B cell (primary cell): ENCODE results near the gene PRKN. TPM values are rescaled to one million over a fixed set of nuclear protein-coding genes. Genes with fewer than 3 reads are reported as not detected.

Source experiments
- ATAC-seq: fragments of 200-7000 bp; cut with Tn5 transposase; one replicate; pipeline ENCODE4 v1.10.0; 2021; ENCODE audit warnings: low read depth, mild to moderate bottlenecking, moderate number of reproducible peaks, moderate library complexity
- CTCF ChIA-PET: fragments of 350-600 bp; sonication (Branson Sonifier 250); formaldehyde crosslinking; loops from one replicate; lab custom pipeline; 2021; ENCODE audit warnings: antibody characterized with exemption, inconsistent platforms; lab: Charles Lee
- POLR2A ChIA-PET: fragments of 350-600 bp; sonication (Branson Sonifier 250); formaldehyde crosslinking; loops from one replicate; lab custom pipeline; 2021; ENCODE audit warnings: antibody characterized with exemption; lab: Charles Lee
- DNase-seq: peaks from one replicate; pipeline ENCODE4 v3.0.0; 2013
- H2AFZ ChIP-seq: 2 replicates; pipeline ENCODE4 v1.6.1; 2012; ENCODE audit warnings: mild to moderate bottlenecking, low read depth, low read length; ENCODE audit not compliant: insufficient read depth, poor library complexity, severe bottlenecking
- H3K27ac ChIP-seq, 2 donors: 1 replicate in 1 of 2; 2 replicates in 1 of 2; pipeline ENCODE4 v1.5.1; 2012 to 2013; ENCODE audit warnings: low read length in 2 of 2, mild to moderate bottlenecking in 2 of 2, moderate library complexity in 1 of 2
- H3K27me3 ChIP-seq, 4 experiments: fragments of 200-600 bp in 1 of 4; sonication (generic) in 1 of 4; replicated peaks in 1 of 4; 1 replicate in 2 of 4; 2 replicates in 2 of 4; pipeline versions ENCODE4 v1.6.1 to v1.7.0; 2013 to 2016; ENCODE audit warnings: low read length in 3 of 4, mild to moderate bottlenecking in 2 of 4, mixed read lengths in 1 of 4, moderate library complexity in 1 of 4; ENCODE audit not compliant: insufficient read depth in 4 of 4, control insufficient read depth in 3 of 4; ENCODE audit errors: control extremely low read depth in 1 of 4
- H3K36me3 ChIP-seq, 2 experiments: replicated peaks in 1 of 2; 1 replicate in 1 of 2; 2 replicates in 1 of 2; pipeline versions ENCODE4 v1.6.1 to v1.7.1; 2013; ENCODE audit warnings: low read length in 1 of 2; ENCODE audit not compliant: insufficient read depth in 2 of 2, control insufficient read depth in 1 of 2; ENCODE audit errors: control extremely low read depth in 1 of 2, extremely low read depth in 1 of 2
- H3K4me1 ChIP-seq, 2 donors: fragments of 200-600 bp in 1 of 2; sonication (generic) in 1 of 2; 1 replicate in 1 of 2; 2 replicates in 1 of 2; pipeline versions ENCODE4 v1.5.1 to v1.6.1; 2013 to 2017; ENCODE audit warnings: low read length in 2 of 2; ENCODE audit not compliant: control insufficient read depth in 2 of 2, insufficient read depth in 2 of 2
- H3K4me2 ChIP-seq: replicated peaks from 2 replicates; pipeline ENCODE3; 2012; ENCODE audit warnings: mild to moderate bottlenecking, low read depth, low read length; ENCODE audit not compliant: poor library complexity, severe bottlenecking
- H3K4me3 ChIP-seq, 5 experiments: fragments of 200-600 bp in 1 of 5; sonication (generic) in 1 of 5; 1 replicate in 3 of 5; 2 replicates in 2 of 5; pipeline versions ENCODE4 v1.5.1 to v1.7.0; 2011 to 2016; ENCODE audit warnings: low read length in 4 of 5, mild to moderate bottlenecking in 4 of 5, low read depth in 2 of 5, control low read depth in 1 of 5, moderate library complexity in 1 of 5; ENCODE audit not compliant: insufficient read depth in 1 of 5; ENCODE audit errors: control extremely low read depth in 1 of 5, extremely low read depth in 1 of 5
- H3K79me2 ChIP-seq: fragments of 200-600 bp; sonication (generic); one replicate; pipeline ENCODE4 v1.6.0; 2016; ENCODE audit warnings: low read length; ENCODE audit not compliant: control insufficient read depth, insufficient read depth
- H3K9ac ChIP-seq: fragments of 200-600 bp; sonication (generic); 2 replicates; pipeline ENCODE4 v1.6.1; 2017; ENCODE audit warnings: mild to moderate bottlenecking, low read length, moderate library complexity
- H3K9me3 ChIP-seq, 3 donors: one replicate each; pipeline versions ENCODE4 v1.6.1 to v1.7.1; 2013; ENCODE audit warnings: low read length in 2 of 3; ENCODE audit not compliant: control insufficient read depth in 2 of 3, insufficient read depth in 1 of 3; ENCODE audit errors: control extremely low read depth in 1 of 3
- H4K20me1 ChIP-seq: 2 replicates; pipeline ENCODE4 v1.6.0; 2012; ENCODE audit warnings: mild to moderate bottlenecking, low read length; ENCODE audit not compliant: insufficient read depth, control insufficient read depth, poor library complexity, severe bottlenecking
- H3K27ac Mint-ChIP-seq: one replicate; pipeline ENCODE4 v1.8.0; 2021; ENCODE audit warnings: mixed read lengths
- H3K27me3 Mint-ChIP-seq: one replicate; pipeline ENCODE4 v1.8.0; 2021; ENCODE audit warnings: mixed read lengths
- H3K4me1 Mint-ChIP-seq: one replicate; pipeline ENCODE4 v1.8.0; 2021; ENCODE audit warnings: mixed read lengths
- H3K4me3 Mint-ChIP-seq: one replicate; pipeline ENCODE4 v1.8.0; 2021; ENCODE audit warnings: mixed read lengths
- H3K9me3 Mint-ChIP-seq: one replicate; pipeline ENCODE4 v1.8.0; 2022; ENCODE audit warnings: mixed read lengths; ENCODE audit not compliant: insufficient read depth
- CTCF ChIP-seq: fragments of 200-600 bp; IDR thresholded peaks from one replicate; pipeline ENCODE4 v1.8.0; 2022; ENCODE audit warnings: antibody characterized with exemption, mild to moderate bottlenecking
- EZH2 ChIP-seq: IDR thresholded peaks from 2 replicates; pipeline ENCODE4 v1.6.1; 2012; ENCODE audit warnings: borderline replicate concordance, low read depth, mild to moderate bottlenecking, moderate library complexity, low read length; ENCODE audit not compliant: insufficient read depth, poor library complexity, severe bottlenecking
- WGBS: methylation state at CpG from one replicate; pipeline ENCODE4 v1.1.5; 2013; ENCODE audit warnings: missing lambda C conversion rate; ENCODE audit not compliant: insufficient coverage; 5-methylcytosine and 5-hydroxymethylcytosine counted together
- intact Hi-C: fragments of 100-400 bp; cut with micrococcal nuclease; formaldehyde crosslinking; loops from one replicate; pipeline ENCODE4 v1.10.0; 2022
- polyA plus RNA-seq: library from polyadenylated mRNA; depleted of rRNA; stranded (reverse); fragments of >200 nt; gene quantifications from 2 replicates; pipeline ENCODE4 v1.2.3, GENCODE V29; 2012
- total RNA-seq, 2 donors: library from RNA; stranded (reverse); fragments of 120-200 nt in 1 of 2; gene quantifications; 1 replicate in 1 of 2; 2 replicates in 1 of 2; pipeline versions ENCODE4 v1.2.3 to v1.2.4, GENCODE V29; 2013 to 2022

The PRKN gene
- total and polyA plus RNA-seq, 2 donors (not counting 1 experiment from before 2014, with no cell fraction given): 1.6 to 6.2 TPM

- Histone ChIP-seq H3K79me2 (no peaks in the 10 kb centered on the region), H3K4me1 (no peaks in the 10 kb centered on the region), H3K4me3 (no peak overlapping the region), H2AFZ (no peak overlapping the region), H3K9me3 (peaks cover 0 to 7% (median 0%) of the 10 kb centered on the region in 3 donors), H3K27ac (no peak overlapping the region), H4K20me1 (no peaks in the 10 kb centered on the region), H3K4me2 (no peak overlapping the region), H3K9ac (no peak overlapping the region), H3K27me3 (no peaks in the 10 kb centered on the region), H3K36me3 (no peaks in the 10 kb centered on the region)
- H3K4me1 Mint-ChIP-seq: no peaks in the 10 kb centered on the region
- ChIA-PET CTCF (no interaction called here), POLR2A (no interaction called here)
- DNase-seq (no peak), ATAC-seq (no peak)
- TF ChIP-seq CTCF (no peak), EZH2 (no peak)
- H3K9me3 Mint-ChIP-seq: peaks cover 3% of the 10 kb centered on the region
- intact Hi-C loops: no loop called here
- H3K27me3 Mint-ChIP-seq: no peaks in the 10 kb centered on the region
- no peak overlapping the region for H3K4me3 Mint-ChIP-seq
- no peak overlapping the region for H3K27ac Mint-ChIP-seq
- WGBS: 67% methylated on average over 1 of the region's 4 CpGs
Observed at GRCh38 chr6:161498881-161499280, 1228.7 kb downstream of the PRKN start.

- Histone ChIP-seq H3K4me2 (no peak overlapping the region), H3K36me3 (no peaks in the 10 kb centered on the region), H2AFZ (no peak overlapping the region), H3K4me1 (no peaks in the 10 kb centered on the region), H3K27ac (no peak overlapping the region), H4K20me1 (no peaks in the 10 kb centered on the region), H3K27me3 (no peaks in the 10 kb centered on the region), H3K79me2 (no peaks in the 10 kb centered on the region), H3K4me3 (no peak overlapping the region), H3K9me3 (peaks cover 0 to 7% (median 0%) of the 10 kb centered on the region in 3 donors), H3K9ac (no peak overlapping the region)
- no peak for DNase-seq
- ATAC-seq: no peak
- WGBS: no CpG with 5 or more reads among the region's 7 CpGs
- no peak overlapping the region for H3K4me3 Mint-ChIP-seq
- TF ChIP-seq EZH2: no peak
- TF ChIP-seq CTCF: no peak
- no peaks in the 10 kb centered on the region for H3K4me1 Mint-ChIP-seq
- H3K9me3 Mint-ChIP-seq: peaks cover 3% of the 10 kb centered on the region
- ChIA-PET CTCF (no interaction called here), POLR2A (no interaction called here)
- no peaks in the 10 kb centered on the region for H3K27me3 Mint-ChIP-seq
- intact Hi-C loops: no loop called here
- no peak overlapping the region for H3K27ac Mint-ChIP-seq
Observed at GRCh38 chr6:161498359-161498758, 1229.2 kb downstream of the PRKN start.
